H9 (cell line): ENCODE measurements around the gene CTRL. TPM values are rescaled to one million over a fixed set of nuclear protein-coding genes. Genes with fewer than 3 reads are reported as not detected.

Source experiments
- DNase-seq: peaks from one replicate; pipeline ENCODE4 v3.0.0-alpha.2; 2017
- H2AFZ ChIP-seq: one replicate; pipeline ENCODE4 v1.6.1; 2013; ENCODE audit warnings: mild to moderate bottlenecking, low read length, control low read depth, moderate library complexity
- H2AK5ac ChIP-seq: 2 replicates; pipeline ENCODE4 v1.6.1; 2013; ENCODE audit warnings: low read length, control low read depth, mixed read lengths; ENCODE audit not compliant: insufficient read length
- H2BK120ac ChIP-seq: one replicate; pipeline ENCODE4 v1.6.1; 2013; ENCODE audit warnings: low read depth, mild to moderate bottlenecking, low read length, control low read depth, inconsistent platforms; ENCODE audit not compliant: poor library complexity, severe bottlenecking
- H2BK12ac ChIP-seq: 2 replicates; pipeline ENCODE4 v1.6.1; 2013; ENCODE audit warnings: low read length, control low read depth, mixed read lengths, low read depth; ENCODE audit not compliant: insufficient read length
- H2BK15ac ChIP-seq: 2 replicates; pipeline ENCODE4 v1.6.1; 2013; ENCODE audit warnings: low read depth, low read length, control low read depth
- H2BK20ac ChIP-seq: one replicate; pipeline ENCODE4 v1.6.1; 2013; ENCODE audit warnings: low read depth, mild to moderate bottlenecking, low read length, control low read depth, inconsistent platforms; ENCODE audit not compliant: poor library complexity, severe bottlenecking
- H2BK5ac ChIP-seq: 2 replicates; pipeline ENCODE4 v1.6.1; 2013; ENCODE audit warnings: low read length, control low read depth, mixed read lengths; ENCODE audit not compliant: insufficient read length
- H3K14ac ChIP-seq: 2 replicates; pipeline ENCODE4 v1.6.1; 2013; ENCODE audit warnings: low read length, control low read depth; ENCODE audit not compliant: insufficient read depth
- H3K18ac ChIP-seq: 2 replicates; pipeline ENCODE4 v1.6.1; 2013; ENCODE audit warnings: low read depth, mild to moderate bottlenecking, mixed read lengths, low read length, control low read depth; ENCODE audit not compliant: insufficient read length
- H3K23ac ChIP-seq: 2 replicates; pipeline ENCODE4 v1.6.1; 2013; ENCODE audit warnings: low read length, control low read depth, mixed read lengths, low read depth; ENCODE audit not compliant: insufficient read length
- H3K23me2 ChIP-seq: 2 replicates; pipeline ENCODE4 v1.6.1; 2013; ENCODE audit warnings: low read depth, mild to moderate bottlenecking, mixed read lengths, low read length, control low read depth; ENCODE audit not compliant: insufficient read length, poor library complexity, severe bottlenecking
- H3K27ac ChIP-seq: 2 replicates; pipeline ENCODE4 v1.5.1; 2013; ENCODE audit warnings: low read length, control low read depth, mixed read lengths, low read depth; ENCODE audit not compliant: insufficient read length
- H3K27me3 ChIP-seq: 2 replicates; pipeline ENCODE4 v1.6.1; 2013; ENCODE audit warnings: low read length, control low read depth, inconsistent platforms; ENCODE audit not compliant: insufficient read depth
- H3K4ac ChIP-seq: 2 replicates; pipeline ENCODE4 v1.6.1; 2013; ENCODE audit warnings: low read depth, mild to moderate bottlenecking, control low read depth, inconsistent platforms, low read length, moderate library complexity
- H3K4me1 ChIP-seq: 2 replicates; pipeline ENCODE4 v1.6.1; 2013; ENCODE audit warnings: low read length, control low read depth, inconsistent platforms; ENCODE audit not compliant: insufficient read depth
- H3K4me2 ChIP-seq: 2 replicates; pipeline ENCODE4 v1.6.1; 2013; ENCODE audit warnings: low read length, control low read depth, mixed read lengths; ENCODE audit not compliant: insufficient read length, insufficient read depth
- H3K56ac ChIP-seq: 2 replicates; pipeline ENCODE4 v1.6.1; 2013; ENCODE audit warnings: low read depth, mild to moderate bottlenecking, mixed read lengths, low read length, control low read depth; ENCODE audit not compliant: insufficient read length
- H3K79me1 ChIP-seq: 2 replicates; pipeline ENCODE4 v1.6.1; 2013; ENCODE audit warnings: low read depth, mild to moderate bottlenecking, moderate library complexity, low read length, control low read depth, inconsistent platforms; ENCODE audit not compliant: insufficient read depth, poor library complexity, severe bottlenecking
- H3K79me2 ChIP-seq: 2 replicates; pipeline ENCODE4 v1.6.1; 2013; ENCODE audit warnings: low read length, control low read depth, inconsistent platforms; ENCODE audit not compliant: insufficient read depth
- H3K9ac ChIP-seq: 2 replicates; pipeline ENCODE4 v1.6.1; 2013; ENCODE audit warnings: low read length, control low read depth, mixed read lengths; ENCODE audit not compliant: insufficient read length; ENCODE audit errors: extremely low read depth
- H3K9me3 ChIP-seq: one replicate; pipeline ENCODE4 v1.6.1; 2013; ENCODE audit warnings: low read depth, low read length, inconsistent platforms; ENCODE audit not compliant: control insufficient read depth
- H3T11ph ChIP-seq: one replicate; pipeline ENCODE4 v1.6.1; 2013; ENCODE audit warnings: mild to moderate bottlenecking, low read length, control low read depth, inconsistent platforms
- H4K20me1 ChIP-seq: one replicate; pipeline ENCODE4 v1.6.1; 2013; ENCODE audit not compliant: control insufficient read depth, insufficient read length, insufficient read depth
- H4K5ac ChIP-seq: 2 replicates; pipeline ENCODE4 v1.6.1; 2013; ENCODE audit warnings: low read depth, mild to moderate bottlenecking, mixed read lengths, low read length, control low read depth; ENCODE audit not compliant: insufficient read length
- H4K8ac ChIP-seq: replicated peaks from 2 replicates; pipeline ENCODE4 v1.6.1; 2013; ENCODE audit warnings: low read length, control low read depth, mixed read lengths, low read depth; ENCODE audit not compliant: insufficient read length
- H4K91ac ChIP-seq: 2 replicates; pipeline ENCODE4 v1.6.1; 2013; ENCODE audit warnings: low read depth, mild to moderate bottlenecking, moderate library complexity, mixed read lengths, low read length, control low read depth; ENCODE audit not compliant: insufficient read length
- H3K27ac Mint-ChIP-seq, 3 experiments: 2 replicates in 2 of 3; 3 replicates in 1 of 3; pipeline ENCODE4 v1.8.0; 2020 to 2021; ENCODE audit warnings: mixed read lengths in 3 of 3, mild to moderate bottlenecking in 1 of 3, moderate library complexity in 1 of 3
- H3K27me3 Mint-ChIP-seq: 2 replicates; pipeline ENCODE4 v1.8.0; 2021; ENCODE audit warnings: low read depth, mild to moderate bottlenecking, moderate library complexity, mixed read lengths
- H3K36me3 Mint-ChIP-seq, 3 experiments: 2 replicates in 2 of 3; 3 replicates in 1 of 3; pipeline ENCODE4 v1.8.0; 2020 to 2021; ENCODE audit warnings: low read depth in 3 of 3, mixed read lengths in 3 of 3; ENCODE audit not compliant: insufficient read depth in 1 of 3
- H3K4me1 Mint-ChIP-seq, 2 experiments: 2 replicates each; pipeline ENCODE4 v1.8.0; 2020; ENCODE audit warnings: mixed read lengths in 2 of 2
- H3K4me3 Mint-ChIP-seq, 2 experiments: 2 replicates in 1 of 2; 3 replicates in 1 of 2; pipeline ENCODE4 v1.8.0; 2020 to 2021; ENCODE audit warnings: mild to moderate bottlenecking in 2 of 2, mixed read lengths in 2 of 2, moderate library complexity in 1 of 2
- H3K9me3 Mint-ChIP-seq, 2 experiments: 2 replicates in 1 of 2; 3 replicates in 1 of 2; pipeline ENCODE4 v1.8.0; 2020; ENCODE audit warnings: mild to moderate bottlenecking in 2 of 2, mixed read lengths in 2 of 2, moderate library complexity in 1 of 2
- CTCF ChIP-seq: fragments of 200-600 bp; sonication (generic); conservative IDR thresholded peaks from 3 replicates; pipeline ENCODE4 v1.8.0; 2021; ENCODE audit warnings: antibody characterized with exemption, mild to moderate bottlenecking
- WGBS: extraction: QIAGEN DNeasy Blood & Tissue Kit; methylation state at CpG from one replicate; pipeline ENCODE4 v1.1.7; 2013; ENCODE audit warnings: missing lambda C conversion rate, low lambda C conversion rate, mixed read lengths; ENCODE audit not compliant: insufficient read length; ENCODE audit errors: extremely low coverage; 5-methylcytosine and 5-hydroxymethylcytosine counted together
- total RNA-seq: library from RNA; stranded (reverse); gene quantifications from 2 replicates; pipeline ENCODE4 v1.2.1, GENCODE V29; 2021

CTRL gene
- total RNA-seq, 1 experiment from 2014 or later, result 2.7 TPM

- no peaks in the 10 kb centered on the region; the same call in 1 of the 2 replicates for H3K27me3 ChIP-seq
Observed at GRCh38 chr16:67977469-67978227, 46.0 kb upstream of the CTRL start.

More at GRCh38 chr16:67977469-67978227, 46.0 kb upstream of the CTRL start:
- no peak for DNase-seq
- Histone ChIP-seq H2AK5ac (no peak overlapping the region), H2AFZ (no peak overlapping the region), H3K27ac (no peak overlapping the region), H3K4me2 (no peak overlapping the region), H3K14ac (no peak overlapping the region), H2BK12ac (no peak overlapping the region), H2BK5ac (no peak overlapping the region), H3K4ac (no peak overlapping the region), H3K79me2 (no peaks in the 10 kb centered on the region), H3T11ph (no peak overlapping the region), H2BK120ac (no peak overlapping the region), H2BK15ac (no peak overlapping the region), H3K23ac (no peak overlapping the region), H4K8ac (no peak overlapping the region), H3K9me3 (no peaks in the 10 kb centered on the region), H3K79me1 (no peaks in the 10 kb centered on the region), H3K56ac (no peak overlapping the region), H3K9ac (no peak overlapping the region), H3K23me2 (no peaks in the 10 kb centered on the region), H4K5ac (no peak overlapping the region), H2BK20ac (no peak overlapping the region), H4K91ac (no peak overlapping the region), H3K4me1 (no peaks in the 10 kb centered on the region), H3K18ac (no peak overlapping the region), H4K20me1 (no peaks in the 10 kb centered on the region)
- Mint-ChIP-seq H3K4me1 (no peaks in the 10 kb centered on the region), H3K4me3 (no peak overlapping the region), H3K9me3 (no peaks in the 10 kb centered on the region), H3K27me3 (peaks cover 17% of the 10 kb centered on the region), H3K27ac (no peak overlapping the region), H3K36me3 (no peaks in the 10 kb centered on the region)
- no CpG with 5 or more reads among the region's 9 CpGs for WGBS
- no peak for TF ChIP-seq CTCF
